GM18511 (cell line): Measurements from ENCODE around the gene DMAC2L.

Experiments used
- ATAC-seq: cut with Tn5 transposase; IDR thresholded peaks from one replicate; pipeline ENCODE4 v1.9.1; 2021; ENCODE audit warnings: mild to moderate bottlenecking, moderate library complexity; ENCODE audit not compliant: unreplicated experiment

DMAC2L gene

GRCh38 chr14:50321009-50321660 is 9.0 kb downstream of the DMAC2L start:
- ATAC-seq = peak; percentile 89

GRCh38 chr14:50331596-50331995 is 19.5 kb downstream of the DMAC2L start:
- ATAC-seq = no peak

- no peak for ATAC-seq
These were observed 20.9 kb downstream of the DMAC2L start for GRCh38 chr14:50333014-50333509.

- no peak for ATAC-seq
These were observed 22.1 kb downstream of the DMAC2L start for GRCh38 chr14:50334211-50334610.

GRCh38 chr14:50335389-50335788 is 23.3 kb downstream of the DMAC2L start:
- no peak for ATAC-seq

GRCh38 chr14:50335989-50336824 is 24.1 kb downstream of the DMAC2L start:
- no peak for ATAC-seq

- ATAC-seq = no peak
These were observed 26.5 kb downstream of the DMAC2L start for GRCh38 chr14:50338587-50338986.

- ATAC-seq = no peak
These were observed 27.2 kb downstream of the DMAC2L start for GRCh38 chr14:50339178-50339804.

GRCh38 chr14:50340045-50340444 is 27.9 kb downstream of the DMAC2L start:
- ATAC-seq = no peak

GRCh38 chr14:50340963-50341362 is 28.8 kb downstream of the DMAC2L start:
- ATAC-seq = no peak

- ATAC-seq = peak; percentile 50
These were observed 30.3 kb downstream of the DMAC2L start for GRCh38 chr14:50342221-50343078.

- no peak for ATAC-seq
These were observed 31.3 kb downstream of the DMAC2L start for GRCh38 chr14:50343434-50343833.

GRCh38 chr14:50344116-50344775 is 32.1 kb downstream of the DMAC2L start:
- ATAC-seq = peak; percentile 92

- no peak for ATAC-seq
These were observed 32.9 kb downstream of the DMAC2L start for GRCh38 chr14:50344876-50345563.

- ATAC-seq = no peak
These were observed 33.8 kb downstream of the DMAC2L start for GRCh38 chr14:50345846-50346422.

- no peak for ATAC-seq
These were observed 35.4 kb downstream of the DMAC2L start for GRCh38 chr14:50347521-50347920.

GRCh38 chr14:50348933-50349332 is 36.8 kb downstream of the DMAC2L start:
- ATAC-seq = no peak

- ATAC-seq = no peak
These were observed 38.9 kb downstream of the DMAC2L start for GRCh38 chr14:50350975-50351374.

GRCh38 chr14:50352584-50352983 is 40.5 kb downstream of the DMAC2L start:
- ATAC-seq = no peak
